Measurements from ENCODE around the gene DGKI.

Gene DGKI

DNA sequence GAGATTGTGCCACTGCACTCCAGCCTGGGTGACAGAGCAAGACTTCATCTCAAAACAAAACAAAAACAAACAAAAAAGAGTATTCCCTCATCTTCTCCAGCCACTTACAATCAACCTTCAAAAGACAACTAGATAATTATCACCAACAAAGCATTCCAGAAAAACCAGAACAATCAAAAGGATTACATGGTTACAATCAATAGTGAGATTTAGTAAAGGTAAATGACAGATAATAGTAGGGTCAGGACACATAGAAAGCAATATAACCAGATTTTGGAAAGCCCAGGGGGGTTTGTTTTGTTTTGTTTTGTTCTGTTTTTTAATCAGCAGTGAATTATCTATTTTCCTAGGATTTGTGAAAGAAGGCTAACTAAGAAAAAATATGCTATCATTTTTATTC lies 412.2 kb downstream of the DGKI start:
- TF ChIP-seq, protein P1, sequence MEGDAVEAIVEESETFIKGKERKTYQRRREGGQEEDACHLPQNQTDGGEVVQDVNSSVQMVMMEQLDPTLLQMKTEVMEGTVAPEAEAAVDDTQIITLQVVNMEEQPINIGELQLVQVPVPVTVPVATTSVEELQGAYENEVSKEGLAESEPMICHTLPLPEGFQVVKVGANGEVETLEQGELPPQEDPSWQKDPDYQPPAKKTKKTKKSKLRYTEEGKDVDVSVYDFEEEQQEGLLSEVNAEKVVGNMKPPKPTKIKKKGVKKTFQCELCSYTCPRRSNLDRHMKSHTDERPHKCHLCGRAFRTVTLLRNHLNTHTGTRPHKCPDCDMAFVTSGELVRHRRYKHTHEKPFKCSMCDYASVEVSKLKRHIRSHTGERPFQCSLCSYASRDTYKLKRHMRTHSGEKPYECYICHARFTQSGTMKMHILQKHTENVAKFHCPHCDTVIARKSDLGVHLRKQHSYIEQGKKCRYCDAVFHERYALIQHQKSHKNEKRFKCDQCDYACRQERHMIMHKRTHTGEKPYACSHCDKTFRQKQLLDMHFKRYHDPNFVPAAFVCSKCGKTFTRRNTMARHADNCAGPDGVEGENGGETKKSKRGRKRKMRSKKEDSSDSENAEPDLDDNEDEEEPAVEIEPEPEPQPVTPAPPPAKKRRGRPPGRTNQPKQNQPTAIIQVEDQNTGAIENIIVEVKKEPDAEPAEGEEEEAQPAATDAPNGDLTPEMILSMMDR (IDR thresholded peaks at IDR 0.05; ENCODE audit: control insufficient read depth, insufficient read depth, low read depth, low read length, missing control alignments), result no peak
- H3K4me3 ChIP-seq (ENCODE audit: control insufficient read depth, low read depth, low read length), result no peak overlapping the region
- no peak for DNase-seq (ENCODE audit: low read depth)

DNA sequence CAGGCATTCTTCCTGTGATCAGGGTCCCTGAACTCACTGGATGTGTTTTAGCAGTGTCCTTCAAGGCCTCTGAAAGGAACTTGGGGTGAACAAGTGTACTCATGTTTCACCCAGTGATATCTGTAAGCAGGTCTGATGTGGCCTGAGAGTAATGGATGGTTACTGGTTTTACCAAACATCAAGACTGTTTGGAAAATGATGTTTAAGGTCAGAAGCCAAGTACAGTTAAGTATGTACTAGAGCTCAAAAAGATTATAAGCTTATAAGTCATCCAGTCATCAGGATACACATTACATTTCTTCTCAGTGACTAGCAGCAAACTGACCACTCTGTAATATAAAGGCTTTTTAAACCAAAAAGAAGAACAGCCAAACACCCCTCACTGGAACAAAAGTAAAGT lies 423.5 kb downstream of the DGKI start:
- H3K4me3 ChIP-seq (ENCODE audit: control insufficient read depth, low read depth, low read length), result no peak overlapping the region
- TF ChIP-seq, protein P1 (IDR thresholded peaks at IDR 0.05; ENCODE audit: control insufficient read depth, insufficient read depth, low read depth, low read length, missing control alignments), result no peak
- DNase-seq (ENCODE audit: low read depth), result peak; percentile 21

DNA sequence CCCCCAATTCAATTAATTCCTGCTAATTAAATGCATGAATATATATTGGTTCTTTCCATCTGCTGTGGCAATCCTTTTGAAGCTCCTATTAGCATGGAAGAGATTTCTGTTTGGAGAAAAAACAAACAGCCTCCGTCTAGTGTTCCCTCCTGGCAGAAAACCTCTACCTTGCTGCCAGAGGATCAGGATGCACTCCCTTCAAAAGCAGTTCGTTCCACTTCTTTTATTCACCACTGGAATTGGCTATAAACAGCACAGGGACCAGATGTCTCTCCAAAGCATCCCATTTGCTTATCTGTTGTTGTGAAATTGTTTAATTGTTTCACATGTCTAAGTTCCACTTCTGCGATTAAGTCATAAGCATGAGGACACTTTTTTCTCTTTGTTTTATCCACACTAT lies 425.4 kb downstream of the DGKI start:
- no peak overlapping the region for H3K4me3 ChIP-seq (ENCODE audit: control insufficient read depth, low read depth, low read length)
- TF ChIP-seq, protein P1 (IDR thresholded peaks at IDR 0.05; ENCODE audit: control insufficient read depth, insufficient read depth, low read depth, low read length, missing control alignments), result no peak
- no peak for DNase-seq (ENCODE audit: low read depth)

- no peak for DNase-seq (ENCODE audit: low read depth)
- TF ChIP-seq, protein P1 (IDR thresholded peaks at IDR 0.05; ENCODE audit: control insufficient read depth, insufficient read depth, low read depth, low read length, missing control alignments), result no peak
- H3K4me3 ChIP-seq (ENCODE audit: control insufficient read depth, low read depth, low read length), result no peak overlapping the region
Measured at GRCh38 chr7:137418841-137419240, 427.9 kb downstream of the DGKI start.

DNA sequence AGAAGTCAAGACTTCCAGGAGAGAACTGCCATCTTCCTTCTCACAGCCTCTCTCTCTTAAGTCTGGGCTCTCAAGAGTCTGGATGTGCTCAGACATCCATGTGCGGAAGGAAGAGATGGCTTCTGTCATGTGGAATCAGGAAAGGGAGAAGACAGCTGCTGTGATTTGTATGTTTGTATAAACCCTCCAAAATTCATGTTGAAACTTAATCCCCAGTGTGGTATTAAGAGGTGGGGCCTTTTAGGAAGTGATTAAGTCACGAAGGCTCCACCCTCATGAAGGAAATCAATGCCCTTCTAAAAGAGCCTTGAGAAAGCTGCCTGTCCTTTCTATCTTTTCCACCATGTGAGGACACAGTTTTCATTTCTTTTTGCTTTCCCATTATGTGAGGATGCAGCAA lies 429.3 kb downstream of the DGKI start:
- DNase-seq (ENCODE audit: low read depth), result no peak
- TF ChIP-seq, protein P1 (IDR thresholded peaks at IDR 0.05; ENCODE audit: control insufficient read depth, insufficient read depth, low read depth, low read length, missing control alignments), result no peak
- no peak overlapping the region for H3K4me3 ChIP-seq (ENCODE audit: control insufficient read depth, low read depth, low read length)

DNA sequence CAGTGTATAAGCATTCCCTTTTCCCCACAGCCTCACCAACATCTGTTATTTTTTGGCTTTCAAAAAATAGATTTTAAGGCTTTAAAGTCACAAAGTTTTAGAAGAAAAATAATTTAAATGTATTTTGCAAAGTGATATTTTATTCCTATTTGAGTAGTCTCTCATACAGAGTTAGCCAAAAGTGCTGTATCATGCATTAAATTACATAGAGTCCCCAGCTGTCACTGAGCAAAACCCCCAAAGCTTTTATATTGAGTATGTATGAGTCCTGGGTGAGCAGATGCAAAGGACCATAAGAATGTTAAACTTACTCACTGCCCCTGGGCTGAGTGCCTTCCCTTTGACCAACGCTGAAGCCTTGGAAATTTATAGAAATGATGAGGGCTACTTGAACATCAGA lies 432.9 kb downstream of the DGKI start:
- H3K4me3 ChIP-seq (ENCODE audit: control insufficient read depth, low read depth, low read length), result no peak overlapping the region
- DNase-seq (ENCODE audit: low read depth), result no peak
- TF ChIP-seq, protein P1 (IDR thresholded peaks at IDR 0.05; ENCODE audit: control insufficient read depth, insufficient read depth, low read depth, low read length, missing control alignments), result no peak

DNA sequence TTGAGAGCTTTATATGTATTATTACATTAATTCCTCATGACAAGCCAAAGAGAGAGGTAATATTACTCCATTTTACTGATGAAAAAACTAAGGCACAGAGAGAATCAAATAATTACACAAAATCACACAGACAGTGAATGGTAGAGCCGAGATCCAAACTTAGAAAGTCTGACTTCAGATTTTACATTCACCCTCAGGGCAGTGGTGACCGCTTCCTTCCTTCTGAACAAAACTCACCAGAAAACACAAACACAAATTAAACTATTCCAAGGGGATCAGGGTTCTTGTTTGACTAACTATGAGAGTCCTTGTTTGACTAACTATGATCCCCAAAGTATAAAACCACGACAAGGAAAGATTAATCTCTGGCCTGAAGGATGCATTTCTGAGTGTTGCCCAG lies 435.3 kb downstream of the DGKI start:
- H3K4me3 ChIP-seq (ENCODE audit: control insufficient read depth, low read depth, low read length), result no peak overlapping the region
- no peak for DNase-seq (ENCODE audit: low read depth)
- TF ChIP-seq, protein P1 (IDR thresholded peaks at IDR 0.05; ENCODE audit: control insufficient read depth, insufficient read depth, low read depth, low read length, missing control alignments), result no peak

Data from AG09309 (cell line).